Measurements from ENCODE around the gene GBF1.
"Not testable (repeated sequence)": the region's sequence is repeated elsewhere in the genome, so short reads cannot be mapped to it uniquely, and the experiment has no call there.

The GBF1 gene, protein sequence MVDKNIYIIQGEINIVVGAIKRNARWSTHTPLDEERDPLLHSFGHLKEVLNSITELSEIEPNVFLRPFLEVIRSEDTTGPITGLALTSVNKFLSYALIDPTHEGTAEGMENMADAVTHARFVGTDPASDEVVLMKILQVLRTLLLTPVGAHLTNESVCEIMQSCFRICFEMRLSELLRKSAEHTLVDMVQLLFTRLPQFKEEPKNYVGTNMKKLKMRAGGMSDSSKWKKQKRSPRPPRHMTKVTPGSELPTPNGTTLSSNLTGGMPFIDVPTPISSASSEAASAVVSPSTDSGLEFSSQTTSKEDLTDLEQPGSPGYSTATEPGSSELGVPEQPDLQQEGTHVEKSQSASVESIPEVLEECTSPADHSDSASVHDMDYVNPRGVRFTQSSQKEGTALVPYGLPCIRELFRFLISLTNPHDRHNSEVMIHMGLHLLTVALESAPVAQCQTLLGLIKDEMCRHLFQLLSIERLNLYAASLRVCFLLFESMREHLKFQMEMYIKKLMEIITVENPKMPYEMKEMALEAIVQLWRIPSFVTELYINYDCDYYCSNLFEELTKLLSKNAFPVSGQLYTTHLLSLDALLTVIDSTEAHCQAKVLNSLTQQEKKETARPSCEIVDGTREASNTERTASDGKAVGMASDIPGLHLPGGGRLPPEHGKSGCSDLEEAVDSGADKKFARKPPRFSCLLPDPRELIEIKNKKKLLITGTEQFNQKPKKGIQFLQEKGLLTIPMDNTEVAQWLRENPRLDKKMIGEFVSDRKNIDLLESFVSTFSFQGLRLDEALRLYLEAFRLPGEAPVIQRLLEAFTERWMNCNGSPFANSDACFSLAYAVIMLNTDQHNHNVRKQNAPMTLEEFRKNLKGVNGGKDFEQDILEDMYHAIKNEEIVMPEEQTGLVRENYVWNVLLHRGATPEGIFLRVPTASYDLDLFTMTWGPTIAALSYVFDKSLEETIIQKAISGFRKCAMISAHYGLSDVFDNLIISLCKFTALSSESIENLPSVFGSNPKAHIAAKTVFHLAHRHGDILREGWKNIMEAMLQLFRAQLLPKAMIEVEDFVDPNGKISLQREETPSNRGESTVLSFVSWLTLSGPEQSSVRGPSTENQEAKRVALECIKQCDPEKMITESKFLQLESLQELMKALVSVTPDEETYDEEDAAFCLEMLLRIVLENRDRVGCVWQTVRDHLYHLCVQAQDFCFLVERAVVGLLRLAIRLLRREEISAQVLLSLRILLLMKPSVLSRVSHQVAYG (N-terminal part only)

DNA sequence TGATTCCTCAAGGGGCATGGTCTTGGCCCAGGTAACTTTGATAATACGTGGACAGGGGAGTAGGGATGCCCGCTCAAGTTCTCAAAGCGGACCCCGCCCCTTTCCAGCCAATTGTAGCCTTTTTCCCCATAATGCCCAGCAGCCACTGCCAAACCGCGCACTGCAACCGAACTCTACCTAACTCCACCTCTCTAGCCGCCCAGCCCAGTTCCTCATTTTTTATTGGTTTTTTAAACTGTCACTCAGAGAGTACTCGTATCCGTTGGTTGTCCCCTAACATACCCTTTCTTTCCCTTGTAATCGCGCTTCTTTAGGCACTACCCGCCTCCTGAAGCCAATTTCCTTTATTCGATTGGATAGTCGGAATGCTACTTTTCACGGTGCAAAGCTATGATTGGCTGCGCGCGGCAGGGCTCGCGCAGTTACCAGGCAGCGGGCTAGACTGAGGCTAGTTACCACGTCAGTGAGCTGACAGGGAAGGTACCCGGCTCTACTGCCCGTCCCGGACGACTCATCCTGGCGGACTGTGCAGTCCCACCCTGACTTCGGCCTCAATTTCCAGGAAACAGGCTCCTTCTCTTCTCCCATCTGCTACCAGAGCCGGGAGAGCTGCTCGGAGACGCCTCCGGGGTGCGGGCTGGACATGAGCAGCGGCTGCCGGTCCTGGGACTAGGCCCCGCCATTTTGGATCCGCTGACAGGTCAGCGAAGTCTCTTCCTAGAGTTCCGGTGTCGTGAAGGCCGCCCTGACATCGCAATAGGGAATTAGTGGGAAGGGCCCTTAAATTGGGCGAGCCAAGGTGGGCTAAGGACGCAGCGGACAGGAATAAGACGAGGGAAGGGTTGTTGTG lies at the start of gene GBF1:
Gene GBF1 (plus strand): TSS at position 451 of the 850 bp plus-strand sequence. CDS start 13,407 bp downstream, outside the sequence.
- DNase-seq: peak; percentile 93

DNA sequence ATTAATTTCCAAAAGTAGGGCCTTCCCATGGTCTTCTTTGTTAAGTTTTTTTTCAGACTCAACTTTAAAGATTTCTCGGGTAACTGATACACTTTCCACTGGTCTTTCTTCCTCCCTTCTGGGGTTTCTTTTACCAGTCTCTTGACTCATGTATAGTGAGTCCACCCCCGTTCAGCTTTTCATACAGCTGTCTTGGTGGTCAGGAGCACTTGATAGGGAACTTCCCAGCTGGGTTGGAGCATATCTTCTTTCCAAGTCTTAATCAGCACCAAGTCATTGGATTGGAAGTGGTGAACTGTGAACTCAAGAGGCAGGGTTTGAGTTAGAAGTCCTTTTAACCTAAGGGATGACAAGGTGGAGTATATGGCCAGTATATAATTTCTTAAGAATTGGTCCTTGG lies 48.4 kb upstream of the GBF1 start:
- DNase-seq: no peak

DNA sequence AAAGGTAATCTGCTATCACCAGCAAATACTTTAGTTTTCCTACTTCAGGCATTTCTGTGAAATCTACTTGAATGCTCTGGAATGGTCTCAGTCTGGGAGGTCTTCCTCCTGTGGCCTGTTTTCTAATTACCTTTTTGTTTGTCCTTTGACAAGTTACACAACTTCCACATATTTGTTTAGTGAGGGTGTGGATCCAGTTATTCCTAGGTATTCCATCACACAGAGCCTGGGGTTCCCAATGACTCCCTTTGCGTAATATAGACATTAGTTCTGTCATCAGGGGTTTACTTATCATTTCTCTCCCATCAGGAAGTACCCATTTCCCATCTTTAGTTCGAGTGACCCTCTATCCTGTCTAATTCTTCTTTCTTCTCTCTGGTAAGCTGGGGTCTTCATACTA lies 47.3 kb upstream of the GBF1 start:
- no peak for DNase-seq

DNA sequence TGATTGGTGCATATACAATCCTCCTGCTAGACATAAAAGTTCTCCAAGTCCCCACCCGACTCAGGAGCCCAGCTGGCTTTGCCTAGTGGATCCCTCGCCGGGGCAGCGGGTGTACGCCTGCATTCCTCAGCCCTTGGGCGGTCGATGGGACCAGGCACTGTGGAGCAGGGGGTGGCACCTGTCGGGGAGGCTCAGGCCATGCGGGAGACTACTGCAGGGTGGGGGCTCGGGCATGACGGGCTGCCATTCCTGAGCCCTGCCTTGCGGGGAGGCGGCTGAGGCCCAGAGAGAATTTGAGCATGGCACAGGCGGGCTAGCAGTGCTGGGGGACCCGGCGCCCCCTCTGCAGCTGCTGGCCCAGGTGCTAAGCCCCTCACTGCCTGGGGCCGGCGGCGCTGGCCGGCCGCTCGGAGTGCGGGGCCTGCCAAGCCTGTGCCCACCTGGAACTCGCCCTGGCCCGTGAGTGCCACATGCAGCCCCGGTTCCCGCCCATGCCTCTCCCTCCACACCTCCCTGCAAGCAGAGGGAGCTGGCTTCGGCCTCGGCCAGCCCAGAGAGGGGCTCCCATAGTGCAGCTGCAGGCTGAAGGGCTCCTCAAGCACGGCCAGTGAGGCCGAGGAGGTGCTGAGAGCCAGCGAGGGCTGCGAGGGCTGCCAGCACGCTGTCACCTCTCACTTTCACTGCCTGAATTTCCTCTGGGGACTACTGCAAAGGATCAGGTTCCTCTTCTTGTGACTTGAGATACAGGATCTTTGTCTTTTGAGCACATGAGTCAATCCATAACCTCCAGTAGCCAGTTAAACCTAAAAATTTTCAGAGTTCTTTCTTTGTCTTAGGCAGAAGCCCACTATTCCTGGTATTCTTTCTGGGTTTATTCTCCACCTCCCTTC lies 44.3 kb upstream of the GBF1 start:
- DNase-seq: no peak

DNA sequence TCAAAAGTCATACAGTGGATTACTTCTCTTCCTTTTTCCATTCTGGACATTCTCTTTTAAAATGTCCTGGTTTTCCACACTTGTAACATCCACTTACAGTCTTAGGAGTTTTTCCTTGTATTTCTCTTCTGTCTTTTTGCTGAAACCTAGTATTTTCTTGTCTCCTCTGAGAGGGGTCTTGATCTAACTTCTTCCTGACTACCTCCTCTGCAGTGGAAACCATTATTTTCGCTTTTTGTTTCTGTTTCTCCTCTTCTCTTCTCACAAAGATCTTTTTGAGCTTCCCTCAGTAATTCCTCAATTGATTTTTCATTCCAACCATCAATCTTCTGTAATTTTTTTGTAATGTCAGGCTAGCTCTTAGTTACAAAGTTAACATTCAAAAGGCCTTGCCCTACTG lies 42.9 kb upstream of the GBF1 start:
- no peak for DNase-seq

DNA sequence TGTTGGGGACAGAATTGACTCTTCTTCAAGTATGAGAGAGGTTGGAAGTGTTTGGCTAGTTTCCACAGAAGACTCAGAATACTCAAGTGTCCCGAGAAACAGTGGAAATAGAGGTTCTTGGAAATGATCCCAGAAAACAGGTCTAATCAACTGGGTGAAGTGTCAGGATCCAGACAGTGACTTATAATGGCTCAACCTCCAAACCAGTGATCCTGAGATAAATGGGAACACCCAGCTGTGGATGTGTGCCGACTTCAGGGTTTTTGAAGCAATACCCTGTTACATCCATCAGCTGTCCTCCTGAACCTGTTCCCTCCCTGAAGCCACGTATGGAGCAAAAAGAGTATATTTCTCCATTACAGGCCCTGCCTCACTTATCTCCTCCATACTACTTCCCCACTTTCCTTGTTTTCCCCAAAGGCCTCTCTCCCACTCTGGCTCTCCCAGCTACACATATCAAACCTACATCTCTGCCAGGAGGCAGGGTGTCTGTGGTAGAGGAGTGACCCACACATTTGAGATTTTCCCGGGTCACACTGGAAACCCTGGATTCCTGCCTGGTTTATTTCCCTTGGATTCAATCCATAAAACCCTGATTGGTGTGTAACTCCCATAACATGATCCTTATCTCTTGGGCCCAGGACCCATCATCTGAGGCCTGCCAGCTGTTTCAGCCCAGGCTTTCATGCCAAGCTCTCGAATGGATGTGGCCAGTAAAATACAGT lies 36.9 kb upstream of the GBF1 start:
- no peak for DNase-seq

DNA sequence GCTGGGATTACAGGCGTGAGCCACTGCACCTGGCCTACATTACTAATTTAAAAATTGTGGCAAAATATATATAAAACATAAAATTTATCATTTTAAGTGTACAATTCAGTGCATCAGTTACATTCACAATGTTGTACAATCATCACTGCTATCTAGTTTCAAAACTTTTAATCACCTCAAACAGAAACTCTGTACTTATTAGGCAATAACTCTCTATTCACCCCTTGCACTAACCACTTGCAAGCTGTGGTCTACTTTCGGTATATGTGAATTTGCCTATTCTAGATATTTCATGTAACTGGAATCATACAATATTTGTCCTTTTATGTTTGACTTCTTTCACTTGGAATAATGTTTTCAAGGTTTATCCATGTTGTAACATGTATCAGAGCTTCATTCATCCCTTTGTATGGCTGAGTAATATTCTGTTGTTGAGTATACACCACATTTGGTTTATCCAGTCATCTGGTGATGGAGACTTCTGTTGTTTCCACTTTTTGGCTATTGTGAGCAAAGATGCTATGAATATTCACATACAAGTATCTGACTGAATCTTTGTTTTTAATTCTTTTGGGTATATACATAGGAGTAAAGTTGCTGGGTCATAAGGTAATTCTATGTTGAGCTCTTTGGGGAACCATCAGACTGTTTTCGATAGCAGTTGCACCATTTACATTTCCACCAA lies 33.6 kb upstream of the GBF1 start:
- DNase-seq: no peak

DNA sequence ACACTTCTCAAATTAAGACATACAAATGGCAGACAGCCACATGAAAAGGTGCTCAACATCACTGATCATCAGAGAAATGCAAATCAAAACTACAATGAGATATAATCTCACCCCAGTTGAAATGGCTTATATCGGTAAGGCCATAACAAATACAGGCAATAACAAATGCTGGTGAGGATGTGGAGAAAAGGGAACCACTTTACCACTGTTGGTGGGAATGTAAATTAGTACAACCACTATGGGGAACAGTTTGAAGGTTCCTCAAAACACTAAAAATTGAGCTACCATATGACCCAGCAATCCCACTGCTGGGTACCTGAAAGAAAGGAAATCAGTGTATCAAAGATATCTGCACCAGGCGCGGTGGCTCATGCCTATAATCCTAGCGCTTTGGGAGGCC lies 31.7 kb upstream of the GBF1 start:
- not testable (repeated sequence) for DNase-seq

DNA sequence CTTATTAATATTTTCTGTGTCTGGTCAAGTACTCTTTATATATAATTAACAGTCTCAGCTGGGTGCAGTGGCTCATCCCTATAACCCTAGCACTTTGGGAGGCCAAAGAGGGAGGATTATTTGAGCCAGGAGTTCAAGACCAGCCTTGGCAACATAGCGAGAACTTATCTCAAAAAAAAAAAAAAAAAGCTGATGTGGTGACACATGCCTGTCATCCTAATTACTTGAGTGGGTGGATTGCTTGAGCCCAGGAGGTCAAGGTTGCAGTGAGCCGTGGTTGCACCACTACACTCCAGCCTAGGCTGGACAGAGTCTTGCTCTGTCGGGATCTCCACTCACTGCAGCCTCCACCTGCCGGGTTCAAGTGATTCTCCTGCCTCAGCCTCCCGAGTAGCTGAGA lies 26.0 kb upstream of the GBF1 start:
- no peak for DNase-seq

DNA sequence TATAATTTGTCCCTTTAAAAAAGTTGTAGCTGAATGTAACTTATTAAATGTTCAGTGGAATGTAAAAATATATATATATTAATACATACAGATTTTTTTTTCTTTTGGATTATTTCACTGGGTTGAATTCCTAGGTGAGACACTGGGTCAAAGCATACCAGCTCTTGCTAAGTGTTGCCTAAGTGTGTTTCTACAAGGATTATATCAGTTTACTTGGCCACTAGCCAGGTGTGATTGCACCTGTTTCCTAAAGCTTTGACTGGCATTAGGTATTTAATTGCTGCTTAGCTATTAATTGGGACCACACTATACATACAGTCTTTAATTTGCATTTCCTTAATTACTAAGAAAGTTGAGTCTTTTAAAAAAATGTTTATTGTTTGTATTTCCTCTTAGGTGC lies 24.7 kb upstream of the GBF1 start:
- DNase-seq: no peak

DNA sequence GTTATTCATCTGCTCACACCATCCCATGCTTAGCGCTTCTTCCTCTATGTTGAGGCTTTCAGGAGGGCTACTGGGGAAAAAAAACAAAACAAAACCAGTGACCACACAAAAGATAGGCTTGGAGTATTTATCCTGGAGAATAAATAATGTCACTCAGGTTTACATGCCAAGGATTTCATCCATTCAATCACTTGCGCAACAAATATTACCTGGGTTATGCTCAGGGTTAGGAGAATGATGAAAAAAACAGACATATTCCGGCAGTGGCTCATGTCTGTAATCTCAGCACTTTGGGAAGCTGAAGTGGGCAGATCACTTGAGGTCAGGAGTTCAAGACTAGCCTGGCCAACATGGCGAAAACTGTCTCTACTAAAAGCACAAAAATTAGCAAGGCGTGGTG lies 22.5 kb upstream of the GBF1 start:
- DNase-seq: no peak

DNA sequence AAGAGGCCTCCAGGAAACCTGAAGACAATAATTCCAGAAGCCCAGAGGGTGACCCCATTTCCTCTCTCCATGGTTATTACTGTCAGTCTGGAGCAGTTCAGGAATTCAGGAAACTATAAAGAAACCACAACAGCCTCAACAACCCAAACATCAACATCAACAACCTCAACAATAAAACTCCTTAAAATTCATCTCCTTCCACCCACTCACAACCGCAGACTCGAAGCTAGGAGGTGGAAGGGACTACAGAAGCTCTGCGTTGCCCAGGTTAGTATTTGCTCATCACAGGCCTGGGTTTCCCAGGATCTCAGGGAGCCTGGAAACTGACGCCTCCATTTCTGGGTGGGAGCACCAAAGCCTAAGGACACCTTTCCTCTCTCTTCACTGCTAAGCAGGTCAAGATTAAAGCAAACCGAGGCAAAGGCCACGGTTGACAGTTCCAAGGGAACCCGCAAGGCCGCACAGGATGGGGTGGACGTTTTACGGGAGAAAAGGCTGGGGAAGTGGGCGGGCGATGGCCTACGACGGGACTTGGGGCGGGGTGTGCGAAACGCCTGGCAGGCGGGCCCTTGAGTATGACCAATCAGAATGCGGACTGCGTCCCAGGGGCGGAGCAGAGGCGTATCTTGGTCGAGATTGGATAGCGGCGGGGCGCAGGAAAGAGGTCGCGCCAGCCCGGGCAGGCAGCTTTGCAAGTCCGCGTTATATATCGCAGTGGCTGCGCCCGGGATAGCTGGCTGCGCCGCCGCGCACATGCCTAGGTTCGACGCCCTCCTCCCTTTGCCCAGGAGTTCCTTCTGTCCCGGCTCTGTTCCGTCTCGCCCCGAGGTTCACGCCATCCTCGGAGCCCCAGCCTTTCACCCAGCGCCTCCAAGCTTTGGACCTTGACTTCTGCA lies 19.4 kb upstream of the GBF1 start, which contains the start of gene ELOVL3:
Gene ELOVL3 (plus strand): TSS at position 654 of the 896 bp plus-strand sequence. CDS start 250 bp downstream, outside the sequence.
- DNase-seq: peak; percentile 96

DNA sequence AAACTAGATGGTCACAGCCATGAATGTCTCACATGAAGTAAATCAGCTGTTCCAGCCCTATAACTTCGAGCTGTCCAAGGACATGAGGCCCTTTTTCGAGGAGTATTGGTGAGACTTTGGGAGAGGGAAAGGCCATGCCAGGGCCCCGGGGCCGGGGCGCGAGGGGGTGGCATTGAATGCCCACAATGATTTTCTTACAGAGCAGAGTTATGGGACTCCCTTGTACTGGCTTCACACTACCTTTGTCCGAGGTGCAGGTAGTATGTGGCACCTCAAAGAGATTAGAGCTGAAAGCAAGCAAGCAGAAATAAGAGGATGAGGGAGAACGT lies 18.8 kb upstream of the GBF1 start:
- no peak for DNase-seq

DNA sequence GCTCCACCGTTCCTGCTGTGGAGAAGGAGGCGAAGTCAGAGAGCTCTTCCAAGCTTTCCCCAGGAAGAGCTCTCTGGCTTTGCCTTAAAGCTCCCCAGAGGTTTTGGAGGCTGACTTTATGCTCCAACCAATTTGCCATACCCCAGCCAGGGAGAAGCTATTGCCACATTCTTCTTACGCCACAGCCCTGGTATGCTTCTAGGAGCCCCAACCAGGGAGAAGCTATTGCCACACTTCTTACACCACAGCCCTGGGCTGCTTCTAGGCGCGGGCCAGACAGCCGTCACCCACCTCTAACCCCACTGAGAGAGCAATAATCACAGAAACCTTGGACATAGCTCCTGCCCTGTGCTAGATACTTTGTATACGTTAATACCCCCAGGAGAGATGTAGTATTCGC lies 18.3 kb upstream of the GBF1 start:
- DNase-seq: no peak

DNA sequence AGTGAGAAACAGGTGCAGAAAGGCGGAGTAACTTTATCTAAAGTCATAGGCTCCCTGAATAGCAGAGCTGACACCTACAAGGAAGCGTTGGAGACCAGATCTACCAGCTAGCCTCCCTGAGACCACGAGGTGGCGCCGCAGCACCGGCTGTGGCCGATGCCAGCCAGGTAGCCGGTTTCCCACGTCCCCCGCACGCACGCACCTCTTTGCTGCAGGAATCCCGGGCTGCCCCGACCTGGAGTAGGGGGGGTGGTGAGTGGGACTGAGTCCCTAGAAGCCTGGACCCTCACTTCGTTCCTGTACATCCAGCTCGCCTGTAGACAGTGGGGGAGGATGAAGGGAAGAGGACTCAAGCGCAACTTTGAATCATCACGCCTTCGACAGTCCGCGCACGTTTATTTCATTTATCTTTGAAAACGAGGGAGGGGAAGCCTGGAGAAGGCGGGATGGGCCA lies 15.5 kb upstream of the GBF1 start:
- DNase-seq: peak; percentile 88

DNA sequence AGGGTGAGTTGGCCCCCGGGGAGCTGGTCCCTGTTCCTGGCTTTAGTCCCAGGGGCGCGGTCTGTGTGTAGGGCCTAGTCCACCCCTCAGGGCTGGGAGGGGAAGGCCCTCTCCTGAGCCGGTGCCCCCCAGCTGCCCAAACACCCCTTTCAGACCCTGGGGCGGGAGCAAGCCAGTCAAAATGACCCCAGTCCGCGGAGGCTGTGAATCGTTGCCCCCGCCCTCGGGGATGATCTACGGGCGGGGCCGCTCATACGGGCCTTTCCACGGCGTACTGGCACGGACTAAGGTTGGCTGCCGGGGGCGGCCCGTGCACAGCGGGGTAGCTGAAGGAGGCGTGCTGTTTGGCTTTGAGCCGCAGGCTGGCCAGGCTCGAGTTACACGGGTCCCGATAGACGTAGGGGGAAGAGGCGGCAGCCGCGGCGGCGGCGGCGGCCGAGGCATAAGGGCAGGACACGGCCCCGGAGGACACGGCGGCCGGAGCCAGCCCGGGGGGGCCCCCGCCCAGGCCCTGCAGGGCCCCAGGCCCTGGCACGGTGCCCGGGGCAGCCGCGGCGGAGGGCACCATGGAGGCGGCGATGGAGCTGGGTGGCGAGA lies 15.0 kb upstream of the GBF1 start:
- DNase-seq: peak; percentile 73

DNA sequence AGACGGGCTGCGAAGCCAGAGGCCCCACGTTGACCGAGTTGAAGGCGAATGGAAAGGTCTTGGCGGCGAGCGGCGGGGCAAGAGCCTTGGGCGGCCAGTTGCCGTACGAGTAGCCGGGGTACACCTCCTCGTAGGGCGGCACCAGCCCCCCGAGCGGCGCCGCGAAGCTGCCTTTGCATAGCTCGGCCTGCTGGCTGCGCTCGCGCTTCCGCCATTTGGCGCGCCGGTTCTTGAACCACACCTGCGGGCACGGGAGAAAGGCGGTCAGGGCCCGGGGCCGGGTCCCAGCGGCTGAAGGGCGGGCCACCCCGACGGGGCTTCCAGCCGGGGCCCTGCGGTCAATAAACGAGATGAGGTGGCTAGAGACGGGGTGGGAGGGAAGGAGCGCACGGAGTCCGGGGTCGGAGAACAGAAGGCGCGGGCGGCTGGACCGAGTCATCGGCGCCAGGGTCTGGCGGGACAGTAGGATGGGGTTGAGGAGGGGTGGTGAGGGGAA lies 14.4 kb upstream of the GBF1 start:
- peak; percentile 59 for DNase-seq
